ENCODE results near the gene SLC39A11. TPM values are rescaled to one million over a fixed set of nuclear protein-coding genes. Genes with fewer than 3 reads are reported as not detected.

SLC39A11 gene
- polyA plus RNA-seq, 3 donors = 16.6 to 27.9 (median 26.6) TPM

DNA sequence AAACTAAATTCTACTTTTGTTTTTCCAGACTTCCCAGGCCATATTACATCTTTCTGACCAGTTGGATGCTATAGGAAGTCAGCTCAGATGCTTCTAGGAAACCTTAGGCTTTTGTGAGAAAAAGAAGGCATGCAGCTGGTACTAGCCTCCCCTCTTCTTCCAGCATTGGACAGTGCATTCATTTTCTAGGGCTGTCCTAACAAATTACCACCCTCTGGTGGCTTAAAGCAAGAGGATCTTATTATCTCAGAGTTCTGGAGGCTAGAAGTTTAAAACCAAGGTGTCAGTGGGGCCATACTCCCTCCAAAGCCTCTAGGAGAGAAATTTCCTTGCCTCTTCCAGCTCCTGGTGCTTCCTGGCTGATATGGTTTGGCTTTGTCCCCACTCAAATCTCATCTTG, 467.8 kb downstream of the SLC39A11 start:
- intact Hi-C loops (cut with micrococcal nuclease) = no loop called here
- no peak overlapping the region for H3K9ac ChIP-seq (ENCODE audit: insufficient read depth, low read length, poor library complexity, severe bottlenecking)
- no peak overlapping the region for H3K27ac ChIP-seq (ENCODE audit: low read depth in 1 of 2, low read length in 2 of 2)
- no peaks in the 10 kb centered on the region for H3K4me1 ChIP-seq (ENCODE audit: control insufficient read depth in 1 of 2, insufficient read depth in 2 of 2, low read length in 2 of 2)
- no peaks in the 10 kb centered on the region for H4K20me1 ChIP-seq (ENCODE audit: insufficient read depth, low read length)
- TF ChIP-seq, protein P1, sequence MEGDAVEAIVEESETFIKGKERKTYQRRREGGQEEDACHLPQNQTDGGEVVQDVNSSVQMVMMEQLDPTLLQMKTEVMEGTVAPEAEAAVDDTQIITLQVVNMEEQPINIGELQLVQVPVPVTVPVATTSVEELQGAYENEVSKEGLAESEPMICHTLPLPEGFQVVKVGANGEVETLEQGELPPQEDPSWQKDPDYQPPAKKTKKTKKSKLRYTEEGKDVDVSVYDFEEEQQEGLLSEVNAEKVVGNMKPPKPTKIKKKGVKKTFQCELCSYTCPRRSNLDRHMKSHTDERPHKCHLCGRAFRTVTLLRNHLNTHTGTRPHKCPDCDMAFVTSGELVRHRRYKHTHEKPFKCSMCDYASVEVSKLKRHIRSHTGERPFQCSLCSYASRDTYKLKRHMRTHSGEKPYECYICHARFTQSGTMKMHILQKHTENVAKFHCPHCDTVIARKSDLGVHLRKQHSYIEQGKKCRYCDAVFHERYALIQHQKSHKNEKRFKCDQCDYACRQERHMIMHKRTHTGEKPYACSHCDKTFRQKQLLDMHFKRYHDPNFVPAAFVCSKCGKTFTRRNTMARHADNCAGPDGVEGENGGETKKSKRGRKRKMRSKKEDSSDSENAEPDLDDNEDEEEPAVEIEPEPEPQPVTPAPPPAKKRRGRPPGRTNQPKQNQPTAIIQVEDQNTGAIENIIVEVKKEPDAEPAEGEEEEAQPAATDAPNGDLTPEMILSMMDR (IDR thresholded peaks at IDR 0.05) = no peak
- Mint-ChIP-seq H3K4me3 (no peak overlapping the region), H3K4me1 (no peaks in the 10 kb centered on the region), H3K36me3 (no peaks in the 10 kb centered on the region), H3K9me3 (peaks cover 14 to 25% (median 20%) of the 10 kb centered on the region in 7 donors), H3K27me3 (ENCODE audit: low read depth in 3 of 3) (peaks cover 15 to 40% (median 34%) of the 10 kb centered on the region in 3 donors), H3K27ac (no peak overlapping the region)
- no peaks in the 10 kb centered on the region for H3K79me2 ChIP-seq (ENCODE audit: insufficient read depth, low read length)
- H3K9me3 ChIP-seq (replicated peaks in 1 of 2; ENCODE audit: control insufficient read depth in 1 of 2, insufficient read depth in 1 of 2, low read length in 2 of 2) = peaks cover 4 to 6% of the 10 kb centered on the region in 2 donors
- H3K4me3 ChIP-seq (replicated peaks in 1 of 3; ENCODE audit: low read depth in 2 of 3, low read length in 3 of 3) = no peak overlapping the region
- no peak for DNase-seq
- H3K4me2 ChIP-seq (replicated peaks; ENCODE audit: extremely low read depth, low read length, poor library complexity, severe bottlenecking) = no peak overlapping the region
- no peak overlapping the region for H2AFZ ChIP-seq (ENCODE audit: insufficient read depth, low read depth, low read length, poor library complexity, severe bottlenecking)
- no peaks in the 10 kb centered on the region for H3K36me3 ChIP-seq (replicated peaks in 1 of 2; ENCODE audit: control insufficient read depth in 1 of 2, insufficient read depth in 2 of 2, low read length in 2 of 2)
- peaks cover 9 to 31% of the 10 kb centered on the region in 2 donors for H3K27me3 ChIP-seq (ENCODE audit: control insufficient read depth in 2 of 2, insufficient read depth in 2 of 2, low read length in 2 of 2)

DNA sequence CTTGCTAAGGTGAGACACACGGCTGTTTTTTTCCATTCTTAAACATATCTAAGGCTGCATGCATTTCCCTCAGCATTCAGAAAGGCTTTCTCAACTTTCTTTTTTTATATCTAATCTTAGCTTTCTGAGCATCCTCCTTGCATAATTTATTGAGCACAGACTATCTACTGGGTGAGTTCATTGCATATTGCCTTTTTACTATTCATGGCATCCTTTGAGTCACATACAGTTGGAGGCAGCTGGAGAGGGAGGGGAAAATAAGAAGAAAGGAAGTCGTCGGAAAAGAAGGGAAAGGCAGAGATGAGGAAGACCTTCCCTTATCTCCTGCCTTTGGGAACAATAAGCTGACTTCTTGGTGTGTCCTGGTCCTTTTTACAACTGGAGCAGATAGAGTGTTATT, 468.3 kb downstream of the SLC39A11 start:
- no peaks in the 10 kb centered on the region for H3K36me3 Mint-ChIP-seq

More for the DNA sequence above, 468.3 kb downstream of the SLC39A11 start:
- Histone ChIP-seq H3K4me1 (ENCODE audit: control insufficient read depth in 1 of 2, insufficient read depth in 2 of 2, low read length in 2 of 2) (no peaks in the 10 kb centered on the region), H2AFZ (ENCODE audit: insufficient read depth, low read depth, low read length, poor library complexity, severe bottlenecking) (no peak overlapping the region), H3K4me3 (replicated peaks in 1 of 3; ENCODE audit: low read depth in 2 of 3, low read length in 3 of 3) (no peak overlapping the region), H3K9me3 (replicated peaks in 1 of 2; ENCODE audit: control insufficient read depth in 1 of 2, insufficient read depth in 1 of 2, low read length in 2 of 2) (peaks cover 4 to 6% of the 10 kb centered on the region in 2 donors), H3K79me2 (ENCODE audit: insufficient read depth, low read length) (no peaks in the 10 kb centered on the region), H3K36me3 (replicated peaks in 1 of 2; ENCODE audit: control insufficient read depth in 1 of 2, insufficient read depth in 2 of 2, low read length in 2 of 2) (no peaks in the 10 kb centered on the region), H3K27ac (ENCODE audit: low read depth in 1 of 2, low read length in 2 of 2) (no peak overlapping the region), H3K9ac (ENCODE audit: insufficient read depth, low read length, poor library complexity, severe bottlenecking) (no peak overlapping the region), H4K20me1 (ENCODE audit: insufficient read depth, low read length) (no peaks in the 10 kb centered on the region), H3K27me3 (ENCODE audit: control insufficient read depth in 2 of 2, insufficient read depth in 2 of 2, low read length in 2 of 2) (peaks cover 8 to 31% of the 10 kb centered on the region in 2 donors), H3K4me2 (replicated peaks; ENCODE audit: extremely low read depth, low read length, poor library complexity, severe bottlenecking) (no peak overlapping the region)
- intact Hi-C loops (cut with micrococcal nuclease) = no loop called here
- H3K4me1 Mint-ChIP-seq = no peaks in the 10 kb centered on the region
- no peak overlapping the region for H3K27ac Mint-ChIP-seq
- peak overlapping the region in 1 of 2 donors; percentile 5 for H3K4me3 Mint-ChIP-seq
- peaks cover 17 to 42% (median 37%) of the 10 kb centered on the region in 3 donors for H3K27me3 Mint-ChIP-seq (ENCODE audit: low read depth in 3 of 3)
- TF ChIP-seq, protein P1 (IDR thresholded peaks at IDR 0.05) = no peak
- 20% methylated on average over 2 of the region's 3 CpGs for WGBS (ENCODE audit: insufficient coverage)
- H3K9me3 Mint-ChIP-seq = peaks cover 14 to 25% (median 20%) of the 10 kb centered on the region in 7 donors
- DNase-seq = no peak
